K562 (cell line): ENCODE data around the gene MAPRE2. TPM values are rescaled to one million over a fixed set of nuclear protein-coding genes. Genes with fewer than 3 reads are reported as not detected.
A peak's percentile ranks its signal among the peaks of the same experiment; 100 is the strongest.

Experiments used
- ATAC-seq: fragments of 200-7000 bp; cut with Tn5 transposase; 3 replicates; pipeline ENCODE4 v1.9.1; 2020; ENCODE audit warnings: moderate library complexity
- BruUV-seq: library from RNA; stranded (reverse); fragments of 400-500 nt; replicated peaks from 2 replicates; lab custom pipeline; 2021; lab: Mats Ljungman, UMichigan
- CTCF ChIA-PET: fragments of 300-600 bp; formaldehyde crosslinking; extraction: SDS; loops from one replicate; lab custom pipeline; 2021; ENCODE audit warnings: low intra/inter-chr PET ratio; lab: Yijun Ruan, JAX
- POLR2A ChIA-PET: fragments of 300-600, 350-650 bp; sonication (Branson Sonifier 250); formaldehyde crosslinking; extraction: SDS; loops from one replicate; lab custom pipeline; 2021; ENCODE audit warnings: antibody characterized with exemption, inconsistent platforms; lab: Yijun Ruan, JAX
- DNase-seq, 4 experiments: peaks; one replicate each; pipeline versions ENCODE4 v3.0.0 to v3.0.0-alpha.2; 2011 to 2018; ENCODE audit warnings: low spot score in 3 of 4, mixed read lengths in 3 of 4; ENCODE audit errors: extremely low read depth in 1 of 4
- FAIRE-seq: peaks from 2 replicates; lab custom pipeline; 2011; peaks lifted over from hg19 to GRCh38; lab: Jason Lieb, UNC
- H2AFZ ChIP-seq: 2 replicates; pipeline ENCODE4 v1.6.0; 2011; ENCODE audit warnings: low read depth, low read length, control low read depth, inconsistent platforms
- H3K27ac ChIP-seq: fragments of 200-600 bp; 3 replicates; pipeline ENCODE4 v1.8.0; 2011; ENCODE audit warnings: low read depth, mild to moderate bottlenecking, control low read depth, inconsistent platforms, low read length, moderate library complexity, mixed read lengths; ENCODE audit errors: extremely low read depth
- H3K27me3 ChIP-seq, 2 experiments: fragments of 300-600 bp in 1 of 2; 2 replicates in 1 of 2; 3 replicates in 1 of 2; pipeline versions ENCODE4 v1.6.0 to v1.8.0; 2011; ENCODE audit warnings: inconsistent platforms in 2 of 2, low read length in 2 of 2, mild to moderate bottlenecking in 1 of 2, mixed read lengths in 1 of 2, moderate library complexity in 1 of 2; ENCODE audit not compliant: control insufficient read depth in 2 of 2, insufficient read depth in 2 of 2
- H3K36me3 ChIP-seq: fragments of 300-600 bp; 3 replicates; pipeline ENCODE4 v1.8.0; 2011; ENCODE audit warnings: mild to moderate bottlenecking, low read length, inconsistent platforms; ENCODE audit not compliant: control insufficient read depth, insufficient read depth
- H3K4me1 ChIP-seq, 2 experiments: fragments of 200-600 bp in 1 of 2; replicated peaks in 1 of 2; 2 replicates in 1 of 2; 3 replicates in 1 of 2; pipeline versions ENCODE4 v1.5.1 to v1.8.0; 2011; ENCODE audit warnings: inconsistent platforms in 2 of 2, low read length in 2 of 2, mild to moderate bottlenecking in 1 of 2, mixed read lengths in 1 of 2, moderate library complexity in 1 of 2; ENCODE audit not compliant: control insufficient read depth in 2 of 2, insufficient read depth in 2 of 2
- H3K4me2 ChIP-seq: 2 replicates; pipeline ENCODE4 v1.6.1; 2011; ENCODE audit warnings: low read length, control low read depth, inconsistent platforms, mixed read lengths; ENCODE audit not compliant: insufficient read depth
- H3K4me3 ChIP-seq: fragments of 200-600 bp; sonication (generic), shearing (Covaris generic); 2 replicates; pipeline ENCODE4 v1.5.1; 2016; ENCODE audit warnings: control low read depth, inconsistent platforms
- H3K79me2 ChIP-seq: fragments of 200-600 bp; 3 replicates; pipeline ENCODE4 v1.8.0; 2011; ENCODE audit warnings: low read length, inconsistent platforms; ENCODE audit not compliant: control insufficient read depth, insufficient read depth
- H3K9ac ChIP-seq, 2 experiments: 2 replicates each; pipeline versions ENCODE4 v1.6.0 to v1.6.1; 2011; ENCODE audit warnings: low read depth in 2 of 2, low read length in 2 of 2, control low read depth in 1 of 2, inconsistent platforms in 1 of 2, mild to moderate bottlenecking in 1 of 2, mixed read lengths in 1 of 2; ENCODE audit not compliant: insufficient read depth in 1 of 2
- H3K9me1 ChIP-seq: one replicate; pipeline ENCODE4 v1.6.0; 2011; ENCODE audit warnings: inconsistent platforms, mild to moderate bottlenecking, low read length, moderate library complexity; ENCODE audit not compliant: control insufficient read depth, insufficient read depth
- H3K9me3 ChIP-seq: replicated peaks from 2 replicates; pipeline ENCODE4 v1.5.1; 2011; ENCODE audit warnings: low read depth, low read length, inconsistent platforms; ENCODE audit not compliant: control insufficient read depth, insufficient read depth
- H4K20me1 ChIP-seq: replicated peaks from 2 replicates; pipeline ENCODE4 v1.6.1; 2011; ENCODE audit warnings: low read length, inconsistent platforms, mixed read lengths; ENCODE audit not compliant: control insufficient read depth, insufficient read depth
- ASH1L ChIP-seq: fragments of 450-650 bp; IDR thresholded peaks from 2 replicates; pipeline ENCODE4 v1.6.1; 2018; ENCODE audit warnings: borderline replicate concordance, mild to moderate bottlenecking, low read depth; ENCODE audit not compliant: partially characterized antibody
- BRD4 ChIP-seq: fragments of 200-600 bp; sonication (generic); IDR thresholded peaks from 2 replicates; pipeline ENCODE4 v1.6.1; 2017; ENCODE audit warnings: inconsistent platforms
- CBX3 ChIP-seq, 2 experiments: IDR thresholded peaks; 1 replicate in 1 of 2; 2 replicates in 1 of 2; pipeline ENCODE4 v1.6.1; 2012; ENCODE audit warnings: inconsistent platforms in 2 of 2, low read length in 2 of 2, borderline replicate concordance in 1 of 2, control low read depth in 1 of 2
- FUS ChIP-seq: fragments of 200-400 bp; formaldehyde crosslinking; optimal IDR thresholded peaks from 2 replicates; pipeline ENCODE3; 2017; ENCODE audit warnings: low read depth, low read length
- ZNF3 ChIP-seq: fragments of 250-450 bp; sonication (Bioruptor Pico); IDR thresholded peaks from 2 replicates; pipeline ENCODE4 v1.5.0; 2021; ENCODE audit warnings: mild to moderate bottlenecking, moderate library complexity
- WGBS: fragments of 100-300 bp; shearing (Covaris generic); methylation state at CpG from one replicate; pipeline ENCODE4 v1.1.6; 2016; ENCODE audit warnings: low coverage, mixed read lengths; ENCODE audit not compliant: insufficient coverage; ENCODE audit errors: missing lambda C conversion rate; 5-methylcytosine and 5-hydroxymethylcytosine counted together
- in situ Hi-C: fragments of 300-500 bp; cut with MboI; formaldehyde crosslinking; loops from 4 replicates; pipeline ENCODE4 v1.15.0; 2018; ENCODE audit warnings: inconsistent platforms, mixed read lengths
- intact Hi-C: fragments of 100-400 bp; cut with micrococcal nuclease; formaldehyde crosslinking; loops from 2 replicates; pipeline ENCODE4 v1.14.2; 2022
- polyA plus RNA-seq, 8 experiments: library from polyadenylated mRNA; depleted of rRNA in 4 of 8; stranded (reverse) in 5 of 8; unstranded in 3 of 8; fragments of >200 nt; fragmentation: Nextera tagmentation in 2 of 8; fragmentation: Illumina TruSeq in 1 of 8; extraction: Ambion mirVana in 2 of 8; extraction: Trizol in 1 of 8; gene quantifications; 2 replicates each; pipeline versions ENCODE4 v1.2.1 to v1.2.3, GENCODE V29; 2011 to 2014; ENCODE audit warnings: inconsistent platforms in 1 of 8, missing spikeins in 1 of 8
- total RNA-seq, 7 experiments: library from RNA; depleted of rRNA in 6 of 7; stranded (reverse); fragments of >200 nt in 6 of 7; fragmentation: Illumina TruSeq in 2 of 7; extraction: Trizol in 2 of 7; gene quantifications; 2 replicates each; pipeline versions ENCODE4 v1.2.1 to v1.2.3, GENCODE V29; 2011 to 2021; ENCODE audit warnings: low replicate concordance in 1 of 7
- TF ChIP-seq, protein P1 (sequence below): fragments of 150-350 bp; IDR thresholded peaks from 2 replicates; pipeline ENCODE4 v1.6.1; 2014; ENCODE audit warnings: low read depth, mild to moderate bottlenecking, low read length, borderline replicate concordance
- TF ChIP-seq, protein P2 (sequence below): fragments of 450-650 bp; IDR thresholded peaks from 2 replicates; pipeline ENCODE4 v1.6.1; 2017; ENCODE audit warnings: antibody characterized with exemption, mild to moderate bottlenecking

The MAPRE2 gene
- total and polyA plus RNA-seq, 9 of the 15 experiments (the other 6 are each of a cell fraction or from before 2014, with no cell fraction given): 32.3 to 70.7 (median 40.7) TPM

DNA sequence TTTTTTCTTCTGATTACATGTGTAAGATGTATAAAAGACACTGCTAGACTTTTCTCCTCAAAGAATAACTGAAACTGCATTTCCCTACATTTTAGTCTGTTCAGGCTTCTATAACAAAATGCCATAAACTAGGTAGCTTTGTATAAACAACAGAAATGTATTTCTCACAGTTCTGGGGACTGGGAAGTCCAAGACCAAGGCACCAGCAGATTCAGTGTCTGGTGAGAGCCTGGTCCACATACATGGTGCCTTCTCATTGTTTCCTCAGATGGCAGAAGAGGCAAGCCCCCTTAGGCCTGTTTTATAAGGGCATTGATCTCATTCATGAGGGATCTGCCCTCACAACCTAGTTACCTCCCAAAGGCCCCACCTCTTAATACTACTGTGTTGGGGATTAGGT, 71.5 kb downstream of the MAPRE2 start:
- no peak overlapping the region for H3K4me3 ChIP-seq
- H3K9ac ChIP-seq: no peak overlapping the region
- FAIRE-seq (no peak), DNase-seq (no peak), ATAC-seq (no peak)
- BruUV-seq: no TSS peak
- H3K79me2 ChIP-seq: peaks cover 60% of the 10 kb centered on the region
- H3K4me1 ChIP-seq: peaks cover 7 to 32% of the 10 kb centered on the region in 2 experiments; a peak in 4 of 5 replicates
- H3K4me2 ChIP-seq: no peak overlapping the region
- in situ Hi-C loops: no loop called here
- H3K27ac ChIP-seq: no peak overlapping the region; the same call in 2 of the 3 replicates
- CTCF ChIA-PET: no interaction called here
- no peaks in the 10 kb centered on the region for H3K27me3 ChIP-seq
- H3K9me1 ChIP-seq: no peaks in the 10 kb centered on the region
- peaks cover 16% of the 10 kb centered on the region for H3K9me3 ChIP-seq
- peaks cover 5% of the 10 kb centered on the region; the same call in 2 of the 3 replicates for H3K36me3 ChIP-seq
- POLR2A ChIA-PET: no interaction called here
- 0 out of 2 replicates have a peak, but pooled peaks have one; percentile 14 for TF ChIP-seq BRD4
- no peak for TF ChIP-seq FUS
- peak in 1 of 2 experiments; percentile 33; a peak in 1 of 3 replicates for TF ChIP-seq CBX3 (IDR thresholded peaks at IDR 0.05; ENCODE audit: borderline replicate concordance in 1 of 2, low read length in 2 of 2)
- TF ChIP-seq, all 486 proteins: peak for 2
- Histone ChIP-seq H4K20me1 (no peaks in the 10 kb centered on the region), H2AFZ (no peak overlapping the region)
- intact Hi-C loops: loop anchor here (5.0 kb wide), 1 partner anchor 70 kb away; the partner anchor contains the start of gene MAPRE2

DNA sequence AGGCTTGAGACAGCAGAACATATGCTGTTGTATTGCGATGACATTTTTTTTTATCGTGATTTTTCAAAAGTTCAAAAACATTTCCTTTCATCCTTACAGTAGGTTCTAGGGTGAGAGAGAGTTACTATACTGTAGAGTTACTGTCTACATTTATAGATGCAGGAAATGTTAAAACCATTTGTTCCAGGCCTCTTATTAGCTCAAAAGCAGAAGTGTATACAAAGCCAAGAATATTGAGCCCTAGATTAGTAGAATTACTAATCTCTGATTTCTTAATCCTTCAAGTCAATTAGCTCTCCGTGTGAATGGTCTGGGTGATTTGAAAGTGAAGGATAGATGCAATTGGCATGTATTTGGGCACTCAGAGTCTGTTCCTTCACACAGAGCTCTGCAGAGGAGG, 73.1 kb downstream of the MAPRE2 start:
- no peak for FAIRE-seq
- in situ Hi-C loops: no loop called here
- no peak overlapping the region for H3K9ac ChIP-seq
- no peak for DNase-seq
- no peak overlapping the region for H2AFZ ChIP-seq
- no peak for ATAC-seq
- no peak overlapping the region for H3K4me3 ChIP-seq
- 77% methylated on average over 3 of the region's 3 CpGs for WGBS
- no peaks in the 10 kb centered on the region for H4K20me1 ChIP-seq
- H3K27me3 ChIP-seq: no peaks in the 10 kb centered on the region
- no peak overlapping the region for H3K27ac ChIP-seq
- peaks cover 16% of the 10 kb centered on the region for H3K9me3 ChIP-seq
- POLR2A ChIA-PET: interaction anchor here (0.6 to 1.5 kb wide), 2 partner anchors 9 to 107 kb away, joined by 3 to 4 read pairs; no protein-coding TSS in a partner anchor
- BruUV-seq: no TSS peak
- peaks cover 11 to 41% of the 10 kb centered on the region in 2 experiments for H3K4me1 ChIP-seq
- CTCF ChIA-PET: no interaction called here
- H3K4me2 ChIP-seq: no peak overlapping the region
- intact Hi-C loops: loop anchor here (5.0 kb wide), 1 partner anchor 72 kb away; the partner anchor contains the start of gene MAPRE2
- peaks cover 5% of the 10 kb centered on the region; the same call in 2 of the 3 replicates for H3K36me3 ChIP-seq
- peaks cover 66% of the 10 kb centered on the region for H3K79me2 ChIP-seq
- no peaks in the 10 kb centered on the region for H3K9me1 ChIP-seq
- TF ChIP-seq, protein P1, sequence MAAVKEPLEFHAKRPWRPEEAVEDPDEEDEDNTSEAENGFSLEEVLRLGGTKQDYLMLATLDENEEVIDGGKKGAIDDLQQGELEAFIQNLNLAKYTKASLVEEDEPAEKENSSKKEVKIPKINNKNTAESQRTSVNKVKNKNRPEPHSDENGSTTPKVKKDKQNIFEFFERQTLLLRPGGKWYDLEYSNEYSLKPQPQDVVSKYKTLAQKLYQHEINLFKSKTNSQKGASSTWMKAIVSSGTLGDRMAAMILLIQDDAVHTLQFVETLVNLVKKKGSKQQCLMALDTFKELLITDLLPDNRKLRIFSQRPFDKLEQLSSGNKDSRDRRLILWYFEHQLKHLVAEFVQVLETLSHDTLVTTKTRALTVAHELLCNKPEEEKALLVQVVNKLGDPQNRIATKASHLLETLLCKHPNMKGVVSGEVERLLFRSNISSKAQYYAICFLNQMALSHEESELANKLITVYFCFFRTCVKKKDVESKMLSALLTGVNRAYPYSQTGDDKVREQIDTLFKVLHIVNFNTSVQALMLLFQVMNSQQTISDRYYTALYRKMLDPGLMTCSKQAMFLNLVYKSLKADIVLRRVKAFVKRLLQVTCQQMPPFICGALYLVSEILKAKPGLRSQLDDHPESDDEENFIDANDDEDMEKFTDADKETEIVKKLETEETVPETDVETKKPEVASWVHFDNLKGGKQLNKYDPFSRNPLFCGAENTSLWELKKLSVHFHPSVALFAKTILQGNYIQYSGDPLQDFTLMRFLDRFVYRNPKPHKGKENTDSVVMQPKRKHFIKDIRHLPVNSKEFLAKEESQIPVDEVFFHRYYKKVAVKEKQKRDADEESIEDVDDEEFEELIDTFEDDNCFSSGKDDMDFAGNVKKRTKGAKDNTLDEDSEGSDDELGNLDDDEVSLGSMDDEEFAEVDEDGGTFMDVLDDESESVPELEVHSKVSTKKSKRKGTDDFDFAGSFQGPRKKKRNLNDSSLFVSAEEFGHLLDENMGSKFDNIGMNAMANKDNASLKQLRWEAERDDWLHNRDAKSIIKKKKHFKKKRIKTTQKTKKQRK: no peak
- TF ChIP-seq ZNF3 (no peak), BRD4 (no peak), ASH1L (no peak)
- TF ChIP-seq, protein P2, sequence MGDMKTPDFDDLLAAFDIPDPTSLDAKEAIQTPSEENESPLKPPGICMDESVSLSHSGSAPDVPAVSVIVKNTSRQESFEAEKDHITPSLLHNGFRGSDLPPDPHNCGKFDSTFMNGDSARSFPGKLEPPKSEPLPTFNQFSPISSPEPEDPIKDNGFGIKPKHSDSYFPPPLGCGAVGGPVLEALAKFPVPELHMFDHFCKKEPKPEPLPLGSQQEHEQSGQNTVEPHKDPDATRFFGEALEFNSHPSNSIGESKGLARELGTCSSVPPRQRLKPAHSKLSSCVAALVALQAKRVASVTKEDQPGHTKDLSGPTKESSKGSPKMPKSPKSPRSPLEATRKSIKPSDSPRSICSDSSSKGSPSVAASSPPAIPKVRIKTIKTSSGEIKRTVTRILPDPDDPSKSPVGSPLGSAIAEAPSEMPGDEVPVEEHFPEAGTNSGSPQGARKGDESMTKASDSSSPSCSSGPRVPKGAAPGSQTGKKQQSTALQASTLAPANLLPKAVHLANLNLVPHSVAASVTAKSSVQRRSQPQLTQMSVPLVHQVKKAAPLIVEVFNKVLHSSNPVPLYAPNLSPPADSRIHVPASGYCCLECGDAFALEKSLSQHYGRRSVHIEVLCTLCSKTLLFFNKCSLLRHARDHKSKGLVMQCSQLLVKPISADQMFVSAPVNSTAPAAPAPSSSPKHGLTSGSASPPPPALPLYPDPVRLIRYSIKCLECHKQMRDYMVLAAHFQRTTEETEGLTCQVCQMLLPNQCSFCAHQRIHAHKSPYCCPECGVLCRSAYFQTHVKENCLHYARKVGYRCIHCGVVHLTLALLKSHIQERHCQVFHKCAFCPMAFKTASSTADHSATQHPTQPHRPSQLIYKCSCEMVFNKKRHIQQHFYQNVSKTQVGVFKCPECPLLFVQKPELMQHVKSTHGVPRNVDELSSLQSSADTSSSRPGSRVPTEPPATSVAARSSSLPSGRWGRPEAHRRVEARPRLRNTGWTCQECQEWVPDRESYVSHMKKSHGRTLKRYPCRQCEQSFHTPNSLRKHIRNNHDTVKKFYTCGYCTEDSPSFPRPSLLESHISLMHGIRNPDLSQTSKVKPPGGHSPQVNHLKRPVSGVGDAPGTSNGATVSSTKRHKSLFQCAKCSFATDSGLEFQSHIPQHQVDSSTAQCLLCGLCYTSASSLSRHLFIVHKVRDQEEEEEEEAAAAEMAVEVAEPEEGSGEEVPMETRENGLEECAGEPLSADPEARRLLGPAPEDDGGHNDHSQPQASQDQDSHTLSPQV: no peak
